GM03348 (cell line): ENCODE results near the gene LST1.
"Not testable (repeated sequence)": the region's sequence is repeated elsewhere in the genome, so short reads cannot be mapped to it uniquely, and the experiment has no call there.

Experiments used
- DNase-seq: peaks from one replicate; pipeline ENCODE4 v3.0.0; 2012; ENCODE audit warnings: low spot score

Gene LST1

GRCh38 chr6:31580807-31581433 is 5.2 kb upstream of the LST1 start:
- peak; percentile 98 for DNase-seq

GRCh38 chr6:31581434-31582229 is 4.4 kb upstream of the LST1 start:
- peak; percentile 51 for DNase-seq

GRCh38 chr6:31582230-31582643 is 3.8 kb upstream of the LST1 start, which contains the start of gene LTB:
LTB (minus strand) TSS chr6:31582424; CDS start chr6:31582417, 7 bp downstream.
- DNase-seq = no peak

GRCh38 chr6:31585491-31585890 is 586 bp upstream of the LST1 start:
- DNase-seq = no peak

GRCh38 chr6:31586599-31587281 is 663 bp downstream of the LST1 start:
- no peak for DNase-seq

- DNase-seq = no peak
Measured at GRCh38 chr6:31587791-31588777, 2.0 kb downstream of the LST1 start.

- no peak for DNase-seq
Measured at GRCh38 chr6:31588871-31589650, 3.0 kb downstream of the LST1 start.

- DNase-seq = not testable (repeated sequence)
Measured at GRCh38 chr6:31590691-31591090, 4.6 kb downstream of the LST1 start.

GRCh38 chr6:31592396-31592771 is 6.3 kb downstream of the LST1 start:
- no peak for DNase-seq

GRCh38 chr6:31597006-31597405 is 10.9 kb downstream of the LST1 start:
- no peak for DNase-seq

GRCh38 chr6:31607317-31607716 is 21.2 kb downstream of the LST1 start:
- DNase-seq = no peak

GRCh38 chr6:31609519-31610406 is 23.7 kb downstream of the LST1 start:
- DNase-seq = no peak

- peak; percentile 26 for DNase-seq
Measured at GRCh38 chr6:31610968-31611367, 24.9 kb downstream of the LST1 start.

- DNase-seq = no peak
Measured at GRCh38 chr6:31614075-31614619, 28.1 kb downstream of the LST1 start.

GRCh38 chr6:31614684-31615578 is 28.9 kb downstream of the LST1 start, which contains the start of gene AIF1:
AIF1 (plus strand) TSS chr6:31615234; CDS start chr6:31615330, 96 bp downstream.
- DNase-seq = no peak

GRCh38 chr6:31615748-31616147 is 29.7 kb downstream of the LST1 start:
- DNase-seq = no peak

GRCh38 chr6:31617010-31617409 is 30.9 kb downstream of the LST1 start:
- DNase-seq = no peak

- peak; percentile 97 for DNase-seq
Measured at GRCh38 chr6:31619805-31620585, 33.9 kb downstream of the LST1 start.
